ENCODE results near the gene CLTA.
A peak's percentile ranks its signal among the peaks of the same experiment; 100 is the strongest.

CLTA gene

DNA sequence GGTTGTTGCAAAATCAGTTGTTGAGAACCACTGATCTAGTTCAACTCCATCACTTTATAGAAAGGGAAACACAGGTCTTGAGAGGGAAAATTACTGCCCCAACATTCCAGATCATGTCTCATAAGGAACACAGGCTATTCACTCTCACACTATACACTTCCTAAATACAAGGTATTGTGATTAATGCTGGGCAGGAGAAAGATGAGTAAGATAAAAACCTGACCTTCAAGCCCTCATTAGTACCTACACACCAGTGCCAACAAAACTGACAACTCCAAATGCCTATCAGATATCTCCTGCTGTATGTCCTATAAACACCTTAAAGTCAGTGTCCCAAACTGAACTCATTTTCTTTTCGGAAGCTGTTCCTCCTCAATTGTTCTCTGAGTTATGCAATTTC lies 59.4 kb downstream of the CLTA start:
- TF ChIP-seq SPI1 (IDR thresholded peaks at IDR 0.05; ENCODE audit: low read depth, low read length): no peak
- TF ChIP-seq PAX5 (IDR thresholded peaks at IDR 0.05; ENCODE audit: insufficient read depth, low read length, severe bottlenecking): no peak
- TF ChIP-seq POLR2A (IDR thresholded peaks at IDR 0.05; ENCODE audit: low read depth, low read length): no peak
- no peak for TF ChIP-seq POU2F2 (IDR thresholded peaks at IDR 0.05; ENCODE audit: low read depth, low read length)
- no peak for DNase-seq (ENCODE audit: insufficient read length, low spot score)
- FAIRE-seq: no peak

DNA sequence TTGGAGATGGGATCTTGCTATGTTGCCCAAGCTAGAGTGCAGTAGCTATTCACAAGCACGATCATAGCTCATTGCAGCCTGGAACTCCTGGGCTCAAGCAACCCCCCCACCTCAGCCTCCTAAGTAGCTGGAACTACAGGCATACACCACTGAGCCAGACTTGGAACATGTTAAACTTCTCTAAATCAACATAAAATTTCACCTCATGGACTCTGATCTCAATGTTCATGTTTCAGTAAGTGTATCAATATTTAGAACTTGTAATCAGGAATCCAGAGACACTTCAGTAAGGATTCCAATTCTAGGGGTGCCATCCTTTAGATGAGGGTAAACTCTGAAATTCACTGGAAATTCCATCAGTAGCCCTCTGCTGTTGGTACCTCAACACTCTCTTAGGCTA lies 60.7 kb downstream of the CLTA start:
- DNase-seq (ENCODE audit: insufficient read length, low spot score): no peak
- TF ChIP-seq POU2F2 (IDR thresholded peaks at IDR 0.05; ENCODE audit: low read depth, low read length) (no peak), POLR2AphosphoS5 (IDR thresholded peaks at IDR 0.05; ENCODE audit: low read depth, low read length) (no peak), PAX5 (IDR thresholded peaks at IDR 0.05; ENCODE audit: insufficient read depth, low read length, severe bottlenecking) (no peak), POLR2A (IDR thresholded peaks at IDR 0.05; ENCODE audit: low read depth, low read length) (no peak), TAF1 (IDR thresholded peaks at IDR 0.05; ENCODE audit: low read depth, low read length) (no peak), SPI1 (IDR thresholded peaks at IDR 0.05; ENCODE audit: low read depth, low read length) (no peak)
- no peak for FAIRE-seq

DNA sequence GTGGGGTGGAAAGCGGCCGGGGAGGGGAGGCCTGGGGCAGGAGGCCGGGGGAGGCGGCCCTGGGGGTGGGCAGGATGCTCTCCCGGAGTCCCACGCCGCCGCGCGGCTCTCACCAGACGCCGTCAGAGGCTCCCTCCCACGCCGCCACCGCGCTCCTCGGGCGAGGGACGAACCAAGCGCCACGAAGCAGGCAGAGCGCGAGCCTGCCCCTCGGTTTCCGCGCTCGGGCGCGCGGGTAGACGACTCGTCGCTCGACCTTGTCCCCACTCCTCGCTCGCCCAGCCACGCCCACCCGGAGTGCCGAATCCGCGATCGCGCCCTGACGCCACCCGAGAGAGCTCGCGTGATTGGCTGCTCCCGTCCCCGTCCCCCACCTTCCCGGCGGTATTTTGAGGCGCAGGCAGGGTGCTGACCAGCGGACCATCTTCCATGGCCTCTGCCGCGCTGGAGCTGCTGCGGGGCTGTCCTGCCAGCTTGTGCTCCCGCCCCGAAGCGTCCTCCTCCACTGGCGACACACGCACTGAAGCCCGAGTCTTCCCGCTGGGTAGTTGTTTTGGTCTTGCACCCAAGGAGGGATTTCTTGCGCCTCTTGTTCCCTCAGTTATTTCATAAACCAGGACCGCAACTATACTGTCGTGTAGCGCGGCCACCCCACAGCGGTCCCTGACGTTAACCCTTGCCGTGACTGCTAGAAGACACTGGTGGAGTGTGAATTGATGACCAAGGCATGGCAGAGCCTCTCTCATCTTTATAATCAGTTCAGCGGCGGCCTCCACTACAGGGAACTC lies 67.7 kb downstream of the CLTA start, which contains the start of gene GNE:
Gene GNE (minus strand): TSS at position 241 of the 788 bp plus-strand sequence. CDS start 9,093 bp downstream, outside the sequence.
- TF ChIP-seq PAX5 (IDR thresholded peaks at IDR 0.05; ENCODE audit: insufficient read depth, low read length, severe bottlenecking) (peak; percentile 82), SPI1 (IDR thresholded peaks at IDR 0.05; ENCODE audit: low read depth, low read length) (no peak), POLR2AphosphoS5 (IDR thresholded peaks at IDR 0.05; ENCODE audit: low read depth, low read length) (peak; percentile 83), TAF1 (IDR thresholded peaks at IDR 0.05; ENCODE audit: low read depth, low read length) (peak; percentile 62), POU2F2 (IDR thresholded peaks at IDR 0.05; ENCODE audit: low read depth, low read length) (peak; percentile 83), POLR2A (IDR thresholded peaks at IDR 0.05; ENCODE audit: low read depth, low read length) (peak; percentile 81)
- peak; percentile 98 for FAIRE-seq
- peak; percentile 82 for DNase-seq (ENCODE audit: insufficient read length, low spot score)

DNA sequence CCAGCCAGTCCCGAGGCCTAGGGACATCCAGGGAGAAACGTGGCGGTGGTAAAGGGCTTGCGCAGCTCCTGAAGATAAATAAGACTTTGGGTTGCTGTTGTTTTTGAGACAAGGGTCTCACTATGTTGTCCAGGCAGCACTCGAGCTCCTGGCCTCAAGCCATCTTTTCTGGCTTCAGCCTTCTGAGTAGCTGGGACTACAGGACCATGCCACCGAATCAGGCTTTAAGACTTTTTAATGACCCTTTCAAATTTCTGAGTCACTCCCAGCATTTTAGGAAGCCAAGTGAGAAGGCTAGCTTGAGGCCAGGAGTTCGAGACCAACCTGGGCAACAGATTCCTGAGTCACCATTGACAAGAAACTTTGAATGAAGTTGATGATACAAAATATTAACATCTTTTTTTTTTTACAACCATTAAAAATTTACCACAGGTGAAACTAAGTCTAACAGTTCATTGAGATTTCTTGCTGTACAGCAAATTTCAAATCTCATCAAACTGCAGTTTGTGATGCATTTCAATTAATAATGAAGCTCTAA lies 68.3 kb downstream of the CLTA start:
- TF ChIP-seq POLR2AphosphoS5 (IDR thresholded peaks at IDR 0.05; ENCODE audit: low read depth, low read length) (no peak), PAX5 (IDR thresholded peaks at IDR 0.05; ENCODE audit: insufficient read depth, low read length, severe bottlenecking) (no peak), SPI1 (IDR thresholded peaks at IDR 0.05; ENCODE audit: low read depth, low read length) (no peak), TAF1 (IDR thresholded peaks at IDR 0.05; ENCODE audit: low read depth, low read length) (no peak), POU2F2 (IDR thresholded peaks at IDR 0.05; ENCODE audit: low read depth, low read length) (no peak), POLR2A (IDR thresholded peaks at IDR 0.05; ENCODE audit: low read depth, low read length) (no peak)
- DNase-seq (ENCODE audit: insufficient read length, low spot score) (no peak), FAIRE-seq (no peak)

All from GM12891 (cell line).